Trophoblast cell (in vitro differentiated cells and primary cell): Measurements from ENCODE around the gene ANKS3.

Source experiments
- DNase-seq, 2 donors: peaks; one replicate each; pipeline ENCODE4 v3.0.0-alpha.2; 2016
- H2AFZ ChIP-seq: 2 replicates; pipeline ENCODE4 v1.6.1; 2013; ENCODE audit warnings: low read length, moderate library complexity, mild to moderate bottlenecking; ENCODE audit not compliant: insufficient read depth, poor library complexity
- H2AK5ac ChIP-seq: 2 replicates; pipeline ENCODE4 v1.6.1; 2013; ENCODE audit warnings: mild to moderate bottlenecking, low read length
- H2BK120ac ChIP-seq: 2 replicates; pipeline ENCODE4 v1.6.1; 2013; ENCODE audit warnings: low read length, mild to moderate bottlenecking, moderate library complexity; ENCODE audit not compliant: insufficient read depth, poor library complexity
- H2BK12ac ChIP-seq: 2 replicates; pipeline ENCODE4 v1.6.1; 2013; ENCODE audit warnings: mild to moderate bottlenecking, low read length, moderate library complexity
- H2BK5ac ChIP-seq: 2 replicates; pipeline ENCODE4 v1.6.1; 2013; ENCODE audit warnings: low read length, low read depth, moderate library complexity, mild to moderate bottlenecking; ENCODE audit not compliant: poor library complexity
- H3K14ac ChIP-seq: 2 replicates; pipeline ENCODE4 v1.6.1; 2013; ENCODE audit warnings: mild to moderate bottlenecking, low read length
- H3K18ac ChIP-seq: 2 replicates; pipeline ENCODE4 v1.6.1; 2013; ENCODE audit warnings: mild to moderate bottlenecking, low read length
- H3K23ac ChIP-seq: 2 replicates; pipeline ENCODE4 v1.6.1; 2013; ENCODE audit warnings: low read length
- H3K27ac ChIP-seq: 2 replicates; pipeline ENCODE4 v1.5.1; 2013; ENCODE audit warnings: low read depth, mild to moderate bottlenecking, inconsistent platforms, low read length, moderate library complexity
- H3K27me3 ChIP-seq: 2 replicates; pipeline ENCODE4 v1.6.1; 2013; ENCODE audit warnings: inconsistent platforms, mild to moderate bottlenecking, low read length, moderate library complexity; ENCODE audit not compliant: insufficient read depth
- H3K36me3 ChIP-seq, 2 experiments: 1 replicate in 1 of 2; 2 replicates in 1 of 2; pipeline ENCODE4 v1.6.1; 2013; ENCODE audit warnings: low read length in 2 of 2, mild to moderate bottlenecking in 2 of 2, moderate library complexity in 1 of 2; ENCODE audit not compliant: insufficient read depth in 2 of 2, control insufficient read depth in 1 of 2
- H3K4ac ChIP-seq: 2 replicates; pipeline ENCODE4 v1.6.1; 2013; ENCODE audit warnings: low read depth, mild to moderate bottlenecking, low read length, moderate library complexity
- H3K4me1 ChIP-seq, 2 experiments: 1 replicate in 1 of 2; 2 replicates in 1 of 2; pipeline ENCODE4 v1.6.1; 2013; ENCODE audit warnings: low read length in 2 of 2, mild to moderate bottlenecking in 2 of 2, moderate library complexity in 1 of 2; ENCODE audit not compliant: insufficient read depth in 2 of 2, control insufficient read depth in 1 of 2
- H3K4me2 ChIP-seq: 2 replicates; pipeline ENCODE4 v1.6.1; 2013; ENCODE audit warnings: inconsistent platforms, mild to moderate bottlenecking, low read length, moderate library complexity
- H3K4me3 ChIP-seq: 2 replicates; pipeline ENCODE4 v1.5.1; 2013; ENCODE audit warnings: mild to moderate bottlenecking, low read depth, low read length, inconsistent platforms
- H3K79me1 ChIP-seq: one replicate; pipeline ENCODE4 v1.6.1; 2013; ENCODE audit warnings: low read length
- H3K79me2 ChIP-seq: 2 replicates; pipeline ENCODE4 v1.6.1; 2013; ENCODE audit warnings: low read length, mild to moderate bottlenecking; ENCODE audit not compliant: control insufficient read depth, insufficient read depth, poor library complexity
- H3K9ac ChIP-seq: 2 replicates; pipeline ENCODE4 v1.6.1; 2013; ENCODE audit warnings: mild to moderate bottlenecking, low read length
- H3K9me3 ChIP-seq: 2 replicates; pipeline ENCODE4 v1.6.1; 2013; ENCODE audit warnings: low read depth, mild to moderate bottlenecking, control low read depth, inconsistent platforms, low read length; ENCODE audit not compliant: insufficient read depth
- H4K12ac ChIP-seq: 2 replicates; pipeline ENCODE4 v1.6.1; 2013; ENCODE audit warnings: low read depth, mild to moderate bottlenecking, low read length, moderate library complexity
- H4K8ac ChIP-seq: 2 replicates; pipeline ENCODE4 v1.6.1; 2013; ENCODE audit warnings: low read depth, mild to moderate bottlenecking, low read length, moderate library complexity
- H4K91ac ChIP-seq: one replicate; pipeline ENCODE4 v1.6.1; 2013; ENCODE audit warnings: low read depth, mild to moderate bottlenecking, low read length, moderate library complexity
- WGBS: extraction: QIAGEN DNeasy Blood & Tissue Kit; methylation state at CpG from one replicate; pipeline ENCODE4 v1.1.7; 2013; ENCODE audit warnings: missing lambda C conversion rate; ENCODE audit not compliant: insufficient read length, insufficient coverage; ENCODE audit errors: extremely low coverage; 5-methylcytosine and 5-hydroxymethylcytosine counted together

Gene ANKS3

GRCh38 chr16:4777339-4778049 lies 43.4 kb upstream of the ANKS3 start:
- no peak overlapping the region for H3K23ac ChIP-seq
- H4K12ac ChIP-seq = no peak overlapping the region
- H3K9me3 ChIP-seq = peaks cover 3% of the 10 kb centered on the region
- no peaks in the 10 kb centered on the region for H3K79me2 ChIP-seq
- no peaks in the 10 kb centered on the region for H3K27me3 ChIP-seq
- peak; percentile 59 to 73 for DNase-seq
- H2BK12ac ChIP-seq = no peak overlapping the region
- H3K18ac ChIP-seq = no peak overlapping the region
- H3K9ac ChIP-seq = no peak overlapping the region
- H3K4me3 ChIP-seq = no peak overlapping the region
- H3K14ac ChIP-seq = no peak overlapping the region
- H2AK5ac ChIP-seq = no peak overlapping the region
- no peak overlapping the region for H2BK120ac ChIP-seq
- H3K79me1 ChIP-seq = no peaks in the 10 kb centered on the region
- H4K91ac ChIP-seq = no peak overlapping the region
- H3K4ac ChIP-seq = no peak overlapping the region
- no peak overlapping the region for H3K27ac ChIP-seq
- H3K4me1 ChIP-seq = peaks cover 0 to 2% of the 10 kb centered on the region in 2 experiments
- no peak overlapping the region for H3K4me2 ChIP-seq
- no peak overlapping the region for H2AFZ ChIP-seq
- WGBS = no CpG with 5 or more reads among the region's 17 CpGs
- H3K36me3 ChIP-seq = no peaks in the 10 kb centered on the region
- H2BK5ac ChIP-seq = no peak overlapping the region
- H4K8ac ChIP-seq = no peak overlapping the region

- Histone ChIP-seq H3K9me3 (peaks cover 3% of the 10 kb centered on the region), H4K8ac (no peak overlapping the region), H3K23ac (no peak overlapping the region), H3K9ac (no peak overlapping the region), H3K4me1 (peaks cover 0 to 2% of the 10 kb centered on the region in 2 experiments), H3K14ac (no peak overlapping the region), H3K36me3 (no peaks in the 10 kb centered on the region), H2AK5ac (no peak overlapping the region), H2BK5ac (no peak overlapping the region), H3K79me2 (no peaks in the 10 kb centered on the region), H3K4me3 (no peak overlapping the region), H3K18ac (no peak overlapping the region), H2AFZ (no peak overlapping the region), H3K79me1 (no peaks in the 10 kb centered on the region), H3K4me2 (no peak overlapping the region), H3K4ac (no peak overlapping the region), H3K27ac (no peak overlapping the region), H2BK120ac (no peak overlapping the region), H2BK12ac (no peak overlapping the region), H3K27me3 (no peaks in the 10 kb centered on the region), H4K12ac (no peak overlapping the region), H4K91ac (no peak overlapping the region)
- peak; percentile 73 to 83 for DNase-seq
- WGBS = no CpG with 5 or more reads among the region's 2 CpGs
Measured at GRCh38 chr16:4776141-4776705, 42.2 kb upstream of the ANKS3 start.

DNA sequence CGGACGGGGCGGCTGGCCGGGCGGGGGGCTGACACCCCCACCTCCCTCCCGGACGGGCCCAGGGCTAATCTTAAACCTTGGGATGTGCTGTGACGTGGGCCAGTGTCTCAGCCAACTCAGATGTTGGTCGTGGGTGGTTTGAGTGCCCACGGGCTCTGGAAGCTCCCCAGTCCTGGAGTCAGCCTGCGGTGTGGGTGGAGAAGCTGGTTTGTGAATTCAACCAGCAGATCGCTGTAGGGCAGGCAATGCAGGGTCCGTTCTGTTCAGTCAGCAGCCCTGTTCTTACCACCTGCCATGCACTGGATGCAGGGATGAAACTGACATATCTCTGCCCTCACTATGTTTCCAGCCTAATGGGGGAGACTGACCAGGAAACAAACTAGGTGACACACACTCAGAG lies 40.9 kb upstream of the ANKS3 start:
- no peak overlapping the region for H3K4me3 ChIP-seq
- no peak overlapping the region for H3K14ac ChIP-seq
- H3K36me3 ChIP-seq = no peaks in the 10 kb centered on the region
- H3K27me3 ChIP-seq = no peaks in the 10 kb centered on the region
- no peak overlapping the region for H3K27ac ChIP-seq
- H3K9ac ChIP-seq = no peak overlapping the region
- peaks cover 0 to 2% of the 10 kb centered on the region in 2 experiments for H3K4me1 ChIP-seq
- H4K91ac ChIP-seq = no peak overlapping the region
- no peak overlapping the region for H4K12ac ChIP-seq
- H3K23ac ChIP-seq = no peak overlapping the region
- no peak overlapping the region for H2BK5ac ChIP-seq
- no peak overlapping the region for H2AFZ ChIP-seq
- H3K4me2 ChIP-seq = no peak overlapping the region
- H4K8ac ChIP-seq = no peak overlapping the region
- no peak overlapping the region for H3K4ac ChIP-seq
- no CpG with 5 or more reads among the region's 13 CpGs for WGBS
- no peak overlapping the region for H2AK5ac ChIP-seq
- peaks cover 3% of the 10 kb centered on the region for H3K9me3 ChIP-seq
- no peak overlapping the region for H2BK12ac ChIP-seq
- H3K79me1 ChIP-seq = no peaks in the 10 kb centered on the region
- H2BK120ac ChIP-seq = no peak overlapping the region
- H3K18ac ChIP-seq = no peak overlapping the region
- peak; percentile 51 to 63 for DNase-seq
- H3K79me2 ChIP-seq = no peaks in the 10 kb centered on the region

- Histone ChIP-seq H4K8ac (no peak overlapping the region), H4K91ac (no peak overlapping the region), H3K79me2 (peaks cover 2% of the 10 kb centered on the region), H3K9ac (no peak overlapping the region), H3K4me3 (no peak overlapping the region), H3K4me2 (no peak overlapping the region), H3K27ac (no peak overlapping the region), H3K79me1 (peaks cover 5% of the 10 kb centered on the region), H2AFZ (no peak overlapping the region), H2BK12ac (no peak overlapping the region), H2AK5ac (no peak overlapping the region), H3K36me3 (no peaks in the 10 kb centered on the region), H2BK5ac (no peak overlapping the region), H3K18ac (no peak overlapping the region), H3K14ac (no peak overlapping the region), H3K9me3 (no peaks in the 10 kb centered on the region), H3K4me1 (peaks cover 4 to 7% of the 10 kb centered on the region in 2 experiments), H3K23ac (no peak overlapping the region), H2BK120ac (no peak overlapping the region), H3K4ac (no peak overlapping the region), H3K27me3 (no peaks in the 10 kb centered on the region), H4K12ac (no peak overlapping the region)
- DNase-seq = peak; percentile 59 to 69
- no CpG with 5 or more reads among the region's 5 CpGs for WGBS
Measured at GRCh38 chr16:4772351-4772750, 38.3 kb upstream of the ANKS3 start.
